Choroid plexus epithelial cell (primary cell): Measurements from ENCODE around the gene SRRD.

ENCODE experiments used
- DNase-seq: peaks from one replicate; pipeline ENCODE4 v3.0.0-alpha.2; 2010; ENCODE audit warnings: low read depth
- H3K4me3 ChIP-seq: 2 replicates; pipeline ENCODE4 v1.5.1; 2011; ENCODE audit warnings: low read depth, mild to moderate bottlenecking, control low read depth, low read length, moderate library complexity
- TF ChIP-seq, protein P1 (sequence below): conservative IDR thresholded peaks from 2 replicates; pipeline ENCODE4 v1.5.1; 2011; ENCODE audit warnings: low read depth, mild to moderate bottlenecking, control low read depth, inconsistent platforms, low read length, moderate library complexity

SRRD gene

DNA sequence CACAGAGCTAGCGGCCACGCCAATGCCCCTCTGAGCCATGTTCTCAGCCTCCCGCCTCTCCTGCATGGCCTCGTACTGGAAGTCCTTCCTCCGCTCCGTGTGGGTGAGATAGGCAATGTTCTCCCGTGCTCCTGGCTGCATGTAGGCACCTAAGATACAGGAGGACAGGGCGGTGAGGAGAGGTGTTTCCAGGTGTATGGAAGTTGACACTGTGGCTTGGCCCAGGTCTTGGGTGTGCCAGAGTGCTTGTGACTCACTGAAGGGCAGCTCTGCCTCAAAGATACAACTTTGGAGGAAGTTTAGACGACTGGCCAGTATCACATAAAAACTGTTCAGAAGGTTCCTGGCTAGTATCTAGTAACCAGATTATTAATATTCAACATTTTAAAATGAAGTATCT, 8.5 kb downstream of the SRRD start:
- TF ChIP-seq, protein P1, sequence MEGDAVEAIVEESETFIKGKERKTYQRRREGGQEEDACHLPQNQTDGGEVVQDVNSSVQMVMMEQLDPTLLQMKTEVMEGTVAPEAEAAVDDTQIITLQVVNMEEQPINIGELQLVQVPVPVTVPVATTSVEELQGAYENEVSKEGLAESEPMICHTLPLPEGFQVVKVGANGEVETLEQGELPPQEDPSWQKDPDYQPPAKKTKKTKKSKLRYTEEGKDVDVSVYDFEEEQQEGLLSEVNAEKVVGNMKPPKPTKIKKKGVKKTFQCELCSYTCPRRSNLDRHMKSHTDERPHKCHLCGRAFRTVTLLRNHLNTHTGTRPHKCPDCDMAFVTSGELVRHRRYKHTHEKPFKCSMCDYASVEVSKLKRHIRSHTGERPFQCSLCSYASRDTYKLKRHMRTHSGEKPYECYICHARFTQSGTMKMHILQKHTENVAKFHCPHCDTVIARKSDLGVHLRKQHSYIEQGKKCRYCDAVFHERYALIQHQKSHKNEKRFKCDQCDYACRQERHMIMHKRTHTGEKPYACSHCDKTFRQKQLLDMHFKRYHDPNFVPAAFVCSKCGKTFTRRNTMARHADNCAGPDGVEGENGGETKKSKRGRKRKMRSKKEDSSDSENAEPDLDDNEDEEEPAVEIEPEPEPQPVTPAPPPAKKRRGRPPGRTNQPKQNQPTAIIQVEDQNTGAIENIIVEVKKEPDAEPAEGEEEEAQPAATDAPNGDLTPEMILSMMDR, result no peak
- no peak overlapping the region for H3K4me3 ChIP-seq
- DNase-seq, result no peak

DNA sequence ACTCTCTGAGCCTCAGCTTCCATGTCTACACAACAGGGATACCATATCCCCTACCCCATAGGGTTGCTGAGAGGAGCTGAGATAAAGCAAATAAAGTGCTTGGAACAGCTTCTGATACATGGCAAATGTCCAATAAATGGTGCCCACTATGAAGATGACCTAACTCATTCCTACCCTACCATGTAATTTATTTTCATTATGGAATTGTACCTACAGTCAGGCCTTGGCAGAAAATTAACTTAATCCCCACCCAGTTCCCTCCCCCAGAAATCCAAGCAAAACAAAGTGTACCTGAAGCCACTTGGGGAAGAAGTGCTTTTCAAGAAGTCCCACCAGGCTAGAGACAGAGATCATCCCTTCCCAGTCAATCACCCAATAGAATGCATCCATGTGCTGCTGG, 10.8 kb downstream of the SRRD start:
- no peak overlapping the region for H3K4me3 ChIP-seq
- TF ChIP-seq, protein P1, result no peak
- DNase-seq, result no peak

DNA sequence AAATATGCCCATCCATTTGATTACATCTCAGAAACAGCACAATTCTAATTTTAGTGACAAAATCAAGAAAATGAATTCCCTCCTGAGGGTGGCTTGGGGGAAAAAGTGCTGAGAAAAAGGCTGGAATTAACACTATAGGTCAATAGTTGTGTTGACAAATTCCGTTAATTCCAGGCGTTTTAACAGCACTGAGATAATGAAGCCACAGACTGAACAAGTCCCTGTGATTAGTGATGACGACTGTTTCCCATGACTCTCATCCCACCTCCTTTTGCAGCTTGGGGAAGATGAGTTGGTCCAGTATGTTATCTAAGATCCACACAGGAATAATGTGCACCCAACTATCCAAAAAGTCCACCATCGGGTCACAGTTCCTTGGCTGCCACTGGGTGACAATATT, 12.8 kb downstream of the SRRD start:
- no peak for DNase-seq
- H3K4me3 ChIP-seq, result no peak overlapping the region
- TF ChIP-seq, protein P1, result no peak

DNA sequence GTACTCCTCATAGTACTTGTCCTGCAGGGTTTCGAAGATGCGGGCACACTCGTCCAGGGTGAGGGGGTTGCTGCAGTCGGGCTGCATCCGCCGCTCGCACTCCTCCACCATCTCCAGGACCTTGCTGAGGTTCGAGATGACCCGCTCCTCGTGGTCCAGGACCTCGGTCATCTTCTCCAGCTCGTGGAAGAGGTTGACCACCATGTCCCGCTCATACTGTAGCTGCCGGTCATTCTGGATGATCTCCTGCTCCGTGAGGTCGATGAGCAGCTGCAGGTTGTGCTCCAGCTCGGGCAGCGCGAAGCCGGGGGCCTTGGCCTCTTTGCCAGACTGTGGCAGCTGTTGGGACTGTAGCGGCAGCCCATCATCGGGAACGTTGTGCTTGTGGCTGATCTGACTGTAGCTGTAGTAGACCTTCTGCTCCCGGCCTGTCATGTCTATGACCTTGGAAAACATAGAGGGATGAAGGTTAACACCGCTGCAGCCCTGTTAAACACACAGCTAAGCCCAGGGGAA, 15.6 kb downstream of the SRRD start:
- TF ChIP-seq, protein P1, result no peak
- DNase-seq, result no peak
- H3K4me3 ChIP-seq, result no peak overlapping the region

DNA sequence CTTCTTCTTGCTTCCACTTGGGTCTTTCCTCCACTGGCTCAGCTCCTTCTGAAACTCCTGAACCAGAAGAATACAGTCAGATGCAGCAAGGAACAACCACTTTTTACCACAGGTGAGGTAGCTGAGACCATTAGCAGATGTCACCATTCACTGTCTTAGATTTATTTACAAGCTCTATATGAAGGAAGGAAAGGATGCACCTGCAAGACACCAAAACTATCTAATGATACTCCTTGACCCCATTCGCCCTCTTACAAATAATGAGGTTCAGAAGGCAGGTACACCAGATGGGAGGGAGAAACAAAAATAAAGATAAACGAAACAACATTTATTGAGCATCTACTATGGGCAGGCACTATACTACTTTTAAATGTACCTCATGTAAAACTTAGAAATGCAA, 18.3 kb downstream of the SRRD start:
- TF ChIP-seq, protein P1, result no peak
- no peak for DNase-seq
- H3K4me3 ChIP-seq, result no peak overlapping the region

DNA sequence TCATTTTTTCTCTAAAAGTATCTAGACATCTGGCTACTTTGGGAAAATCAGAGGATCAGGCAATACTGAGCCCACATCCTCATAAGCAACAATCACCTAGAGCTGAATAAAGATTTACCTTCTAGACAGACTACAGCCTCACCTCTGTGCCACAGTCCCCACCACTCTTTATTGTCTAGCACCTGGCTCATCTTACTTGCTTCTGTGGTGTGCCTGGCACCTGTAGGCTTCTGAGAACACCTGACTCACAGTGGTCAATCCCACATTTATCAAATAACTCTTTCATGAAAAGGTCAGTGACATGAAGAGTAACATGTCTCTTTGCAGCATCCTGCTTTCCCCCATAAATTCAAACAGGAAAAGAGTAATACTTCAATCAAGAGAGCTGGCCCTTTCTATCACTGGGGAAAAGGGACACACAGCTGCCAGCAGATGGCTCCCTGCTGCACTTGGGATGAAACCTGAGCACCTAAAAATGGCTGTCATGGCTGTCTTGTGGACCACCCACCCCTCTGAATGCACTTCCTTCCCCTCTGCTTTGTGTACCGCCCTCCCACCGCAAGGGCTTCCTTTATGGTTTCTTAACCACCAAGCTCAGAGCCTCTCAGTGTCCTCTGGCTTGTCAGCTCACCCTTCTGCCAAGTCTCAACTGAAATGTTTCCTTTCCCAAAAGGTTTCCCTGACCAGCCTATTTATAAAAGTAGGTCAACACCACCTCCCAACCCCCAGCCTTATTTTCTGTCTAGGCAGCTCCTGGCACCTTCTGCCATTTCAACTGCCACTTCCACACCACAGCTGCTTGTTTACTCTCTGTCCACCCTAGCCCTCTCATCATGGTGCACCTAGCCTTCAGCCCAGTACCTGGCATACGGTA, 19.2 kb downstream of the SRRD start:
- TF ChIP-seq, protein P1, result peak; percentile 82
- H3K4me3 ChIP-seq, result no peak overlapping the region
- peak; percentile 67 for DNase-seq

DNA sequence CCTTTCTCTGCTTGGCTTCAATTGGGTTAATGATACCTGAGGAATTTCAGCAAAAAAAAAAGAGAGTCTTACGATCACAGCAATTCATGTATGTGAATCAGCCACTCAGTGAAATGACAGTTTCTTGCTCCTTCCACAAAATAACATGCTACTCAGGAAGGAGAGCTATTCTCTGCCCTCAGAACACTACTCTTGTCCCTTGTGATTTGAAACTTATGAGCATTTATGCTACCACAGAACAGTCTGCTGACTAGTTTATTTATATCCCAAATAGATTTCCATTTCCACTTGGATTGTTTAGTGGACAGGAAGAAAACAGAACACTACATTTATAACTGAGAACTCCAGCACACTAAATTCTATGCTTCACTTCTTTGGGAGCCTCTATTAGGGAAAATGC, 20.1 kb downstream of the SRRD start:
- H3K4me3 ChIP-seq, result no peak overlapping the region
- TF ChIP-seq, protein P1, result no peak
- no peak for DNase-seq
